GM23248 (cell line): ENCODE results near the gene KCTD12. TPM values are rescaled to one million over a fixed set of nuclear protein-coding genes. Genes with fewer than 3 reads are reported as not detected.

Experiments
- DNase-seq: peaks from one replicate; pipeline ENCODE4 v3.0.0-alpha.2; 2015
- H2AFZ ChIP-seq: fragments of 200-600 bp; sonication (generic); 2 replicates; pipeline ENCODE4 v1.6.1; 2016; ENCODE audit warnings: antibody characterized with exemption
- H3F3A ChIP-seq: fragments of 200-600 bp; sonication (generic); 2 replicates; pipeline ENCODE4 v1.6.1; 2016; ENCODE audit warnings: mild to moderate bottlenecking, antibody characterized with exemption, mixed run types; ENCODE audit not compliant: insufficient read depth
- H3K27ac ChIP-seq: fragments of 200-600 bp; sonication (generic); 2 replicates; pipeline ENCODE4 v1.5.1; 2016; ENCODE audit warnings: mild to moderate bottlenecking
- H3K27me3 ChIP-seq: fragments of 200-600 bp; sonication (generic); replicated peaks from 2 replicates; pipeline ENCODE4 v1.6.1; 2016; ENCODE audit warnings: mild to moderate bottlenecking; ENCODE audit not compliant: insufficient read depth
- H3K36me3 ChIP-seq: fragments of 200-600 bp; sonication (generic); 2 replicates; pipeline ENCODE4 v1.6.1; 2016; ENCODE audit warnings: low read depth, mild to moderate bottlenecking
- H3K4me1 ChIP-seq: fragments of 200-600 bp; sonication (generic); 2 replicates; pipeline ENCODE4 v1.6.1; 2016; ENCODE audit warnings: mild to moderate bottlenecking; ENCODE audit not compliant: insufficient read depth
- H3K4me2 ChIP-seq: fragments of 200-600 bp; sonication (generic); one replicate; pipeline ENCODE4 v1.6.1; 2016; ENCODE audit warnings: mild to moderate bottlenecking; ENCODE audit not compliant: unreplicated experiment
- H3K4me3 ChIP-seq: fragments of 200-600 bp; sonication (generic); 2 replicates; pipeline ENCODE4 v1.5.1; 2016; ENCODE audit warnings: mild to moderate bottlenecking
- H3K79me2 ChIP-seq: fragments of 200-600 bp; sonication (generic); 2 replicates; pipeline ENCODE4 v1.6.1; 2016; ENCODE audit warnings: mild to moderate bottlenecking; ENCODE audit not compliant: insufficient read depth
- H3K9ac ChIP-seq: fragments of 200-600 bp; sonication (generic); 2 replicates; pipeline ENCODE4 v1.6.1; 2016; ENCODE audit warnings: mild to moderate bottlenecking
- H3K9me2 ChIP-seq: fragments of 200-600 bp; sonication (generic); 2 replicates; pipeline ENCODE4 v1.6.1; 2016; ENCODE audit warnings: mixed run types, mild to moderate bottlenecking, moderate library complexity; ENCODE audit not compliant: insufficient read depth
- H3K9me3 ChIP-seq: fragments of 200-600 bp; sonication (generic); one replicate; pipeline ENCODE4 v1.6.1; 2017; ENCODE audit warnings: low read depth
- H4K20me1 ChIP-seq: fragments of 200-600 bp; sonication (generic); 2 replicates; pipeline ENCODE4 v1.6.0; 2016; ENCODE audit not compliant: insufficient read depth
- EZH2 ChIP-seq: fragments of 200-600 bp; sonication (generic); IDR thresholded peaks from 2 replicates; pipeline ENCODE4 v1.6.1; 2018; ENCODE audit warnings: antibody characterized with exemption, mild to moderate bottlenecking; ENCODE audit not compliant: insufficient read depth, poor library complexity, severe bottlenecking
- EZH2phosphoT487 ChIP-seq: fragments of 200-600 bp; sonication (generic); IDR thresholded peaks from 2 replicates; pipeline ENCODE4 v1.6.1; 2018; ENCODE audit warnings: antibody characterized with exemption, moderate library complexity, mild to moderate bottlenecking, low read depth; ENCODE audit not compliant: insufficient read depth
- WGBS, 2 experiments: methylation state at CpG; one replicate each; pipeline ENCODE4 v1.1.6; 2015 to 2017; ENCODE audit warnings: low lambda C conversion rate in 2 of 2, low coverage in 1 of 2; ENCODE audit errors: missing lambda C conversion rate in 2 of 2; 5-methylcytosine and 5-hydroxymethylcytosine counted together
- in situ Hi-C: fragments of 300-500 bp; cut with MboI; formaldehyde crosslinking; loops from 2 replicates; pipeline ENCODE4 v1.15.0; 2020
- polyA plus RNA-seq: library from polyadenylated mRNA; unstranded; fragments of >200 nt; fragmentation: Nextera tagmentation; extraction: Ambion mirVana; gene quantifications from 2 replicates; pipeline ENCODE4 v1.2.1, GENCODE V29; 2016
- total RNA-seq: library from RNA; depleted of rRNA; stranded (reverse); fragments of >200 nt; shearing (Covaris generic); gene quantifications from 2 replicates; pipeline ENCODE4 v1.2.3, GENCODE V29; 2014

Gene KCTD12
- total and polyA plus RNA-seq, 2 experiments from 2014 or later: 4.0 to 30.4 TPM

- Histone ChIP-seq H3K9me2 (no peaks in the 10 kb centered on the region), H3K4me3 (peak overlapping the region; percentile 73), H3K4me2 (peak overlapping the region; percentile 95), H3K4me1 (peaks cover 51% of the 10 kb centered on the region), H3K27me3 (no peaks in the 10 kb centered on the region), H4K20me1 (no peaks in the 10 kb centered on the region), H3F3A (peaks cover 54% of the 10 kb centered on the region), H3K9ac (peak overlapping the region; percentile 65), H2AFZ (peak overlapping the region; percentile 88), H3K36me3 (no peaks in the 10 kb centered on the region), H3K27ac (peak overlapping the region; percentile 53), H3K79me2 (peaks cover 21% of the 10 kb centered on the region), H3K9me3 (no peaks in the 10 kb centered on the region)
- 0 to 3% methylated on average over 9 of the region's 9 CpGs for WGBS, 2 experiments
- in situ Hi-C loops: no loop called here
- no peak for DNase-seq
- TF ChIP-seq EZH2 (no peak), EZH2phosphoT487 (no peak)
These were observed 1.4 kb downstream of the KCTD12 start for GRCh38 chr13:76884907-76885202.

- H3K9me3 ChIP-seq: no peaks in the 10 kb centered on the region
- H3K9me2 ChIP-seq: no peaks in the 10 kb centered on the region
- in situ Hi-C loops: no loop called here
- peak overlapping the region; percentile 73 for H3K4me3 ChIP-seq
- peak; percentile 69 for DNase-seq
- peaks cover 51% of the 10 kb centered on the region for H3K4me1 ChIP-seq
- no peaks in the 10 kb centered on the region for H4K20me1 ChIP-seq
- H3K27ac ChIP-seq: no peak overlapping the region; the same call in 1 of the 2 replicates
- TF ChIP-seq EZH2 (no peak), EZH2phosphoT487 (no peak)
- peaks cover 52% of the 10 kb centered on the region for H3F3A ChIP-seq
- H3K79me2 ChIP-seq: peaks cover 21% of the 10 kb centered on the region
- peak overlapping the region; percentile 65 for H3K9ac ChIP-seq
- no peaks in the 10 kb centered on the region for H3K36me3 ChIP-seq
- H2AFZ ChIP-seq: peak overlapping the region; percentile 88
- WGBS, 2 experiments: 6 to 7% methylated on average over 15 of the region's 15 CpGs
- peak overlapping the region; percentile 95 for H3K4me2 ChIP-seq
- no peaks in the 10 kb centered on the region for H3K27me3 ChIP-seq
These were observed 1.9 kb downstream of the KCTD12 start for GRCh38 chr13:76884186-76884906.

DNA sequence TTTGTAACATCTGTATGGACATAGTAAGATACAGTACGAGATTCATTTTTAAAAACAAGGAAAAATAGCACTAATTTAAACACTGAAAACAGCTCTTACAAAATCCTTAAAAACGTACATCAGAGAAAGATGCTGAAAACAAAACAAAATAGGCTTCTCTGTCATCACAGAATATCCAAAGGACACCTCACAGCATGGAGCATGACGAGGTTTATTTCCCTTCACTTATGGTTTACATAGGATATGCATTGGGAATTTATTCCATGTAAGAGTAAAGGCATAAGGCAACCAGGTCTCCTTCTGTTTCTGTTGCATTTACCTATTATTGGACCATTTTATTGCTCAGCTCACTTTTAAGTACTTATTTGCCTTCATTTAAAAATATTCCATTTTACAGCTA lies 3.0 kb downstream of the KCTD12 start:
- 36 to 41% methylated on average over 3 of the region's 3 CpGs for WGBS, 2 experiments
- Histone ChIP-seq H3K27me3 (no peaks in the 10 kb centered on the region), H3K4me3 (peak overlapping the region; percentile 73), H3K4me2 (peak overlapping the region; percentile 95), H4K20me1 (no peaks in the 10 kb centered on the region), H3K27ac (peak overlapping the region; percentile 12; the same call in 1 of the 2 replicates), H3K9me3 (no peaks in the 10 kb centered on the region), H3K36me3 (no peaks in the 10 kb centered on the region), H3K79me2 (peaks cover 21% of the 10 kb centered on the region), H3K9me2 (no peaks in the 10 kb centered on the region), H2AFZ (peak overlapping the region; percentile 27), H3K4me1 (peaks cover 61% of the 10 kb centered on the region), H3F3A (peaks cover 59% of the 10 kb centered on the region), H3K9ac (peak overlapping the region; percentile 16)
- DNase-seq: peak; percentile 21
- in situ Hi-C loops: no loop called here
- TF ChIP-seq EZH2phosphoT487: no peak
- no peak for TF ChIP-seq EZH2

GRCh38 chr13:76882431-76882830 lies 3.8 kb downstream of the KCTD12 start:
- H3K4me3 ChIP-seq: peak overlapping the region; percentile 73
- TF ChIP-seq EZH2 (no peak), EZH2phosphoT487 (no peak)
- H2AFZ ChIP-seq: peak overlapping the region; percentile 17; the same call in 1 of the 2 replicates
- H3K9me2 ChIP-seq: no peaks in the 10 kb centered on the region
- H3F3A ChIP-seq: peaks cover 59% of the 10 kb centered on the region
- no peaks in the 10 kb centered on the region for H3K27me3 ChIP-seq
- peak overlapping the region; percentile 95 for H3K4me2 ChIP-seq
- no peaks in the 10 kb centered on the region for H4K20me1 ChIP-seq
- DNase-seq: peak; percentile 63
- H3K27ac ChIP-seq: peak overlapping the region; percentile 12; the same call in 1 of the 2 replicates
- H3K9ac ChIP-seq: peak overlapping the region; percentile 16; the same call in 1 of the 2 replicates
- H3K36me3 ChIP-seq: no peaks in the 10 kb centered on the region
- H3K9me3 ChIP-seq: no peaks in the 10 kb centered on the region
- WGBS, 2 experiments: 19 to 25% methylated on average over 4 of the region's 4 CpGs
- H3K4me1 ChIP-seq: peaks cover 68% of the 10 kb centered on the region
- peaks cover 21% of the 10 kb centered on the region for H3K79me2 ChIP-seq
- in situ Hi-C loops: no loop called here
